Liver (tissue), 3 donors: ENCODE measurements around the gene SLC2A4RG.

Source experiments
- CTCF ChIP-seq: fragments of 150-350 bp; IDR thresholded peaks from 2 replicates; pipeline ENCODE4 v1.5.1; 2017; ENCODE audit warnings: improper control_type of control experiment, low read depth, low read length; ENCODE audit not compliant: missing input control
- EGR1 ChIP-seq, 2 donors: IDR thresholded peaks; 2 replicates each; pipeline ENCODE4 v1.6.1; 2016 to 2018; ENCODE audit warnings: antibody characterized with exemption in 2 of 2, low read depth in 2 of 2
- FOXA1 ChIP-seq: IDR thresholded peaks from 2 replicates; pipeline ENCODE4 v1.6.1; 2016; ENCODE audit warnings: antibody characterized with exemption
- GABPA ChIP-seq, 2 donors: IDR thresholded peaks in 1 of 2; conservative IDR thresholded peaks in 1 of 2; 2 replicates each; pipeline ENCODE4 v1.6.1; 2016; ENCODE audit warnings: antibody characterized with exemption in 2 of 2, mild to moderate bottlenecking in 1 of 2, moderate library complexity in 1 of 2
- RAD21 ChIP-seq, 2 donors: IDR thresholded peaks; 2 replicates each; pipeline ENCODE4 v1.6.1; 2016; ENCODE audit warnings: antibody characterized with exemption in 2 of 2, mild to moderate bottlenecking in 2 of 2
- REST ChIP-seq: IDR thresholded peaks from 2 replicates; pipeline ENCODE4 v1.6.1; 2016; ENCODE audit warnings: antibody characterized with exemption, mild to moderate bottlenecking
- RXRA ChIP-seq, 2 donors: IDR thresholded peaks; 2 replicates each; pipeline ENCODE4 v1.6.1; 2017 to 2018; ENCODE audit warnings: antibody characterized with exemption in 2 of 2, mild to moderate bottlenecking in 1 of 2
- TAF1 ChIP-seq: conservative IDR thresholded peaks from 2 replicates; pipeline ENCODE4 v1.6.1; 2016; ENCODE audit warnings: antibody characterized with exemption, mild to moderate bottlenecking
- TF ChIP-seq, protein P1 (sequence below): IDR thresholded peaks from 2 replicates; pipeline ENCODE4 v1.6.1; 2016; ENCODE audit warnings: antibody characterized with exemption
- TF ChIP-seq, protein P2 (sequence below): IDR thresholded peaks from 2 replicates; pipeline ENCODE4 v1.6.1; 2016; ENCODE audit warnings: antibody characterized with exemption
- donor health status: healthy.
- donor health status: healthy.

DNA sequence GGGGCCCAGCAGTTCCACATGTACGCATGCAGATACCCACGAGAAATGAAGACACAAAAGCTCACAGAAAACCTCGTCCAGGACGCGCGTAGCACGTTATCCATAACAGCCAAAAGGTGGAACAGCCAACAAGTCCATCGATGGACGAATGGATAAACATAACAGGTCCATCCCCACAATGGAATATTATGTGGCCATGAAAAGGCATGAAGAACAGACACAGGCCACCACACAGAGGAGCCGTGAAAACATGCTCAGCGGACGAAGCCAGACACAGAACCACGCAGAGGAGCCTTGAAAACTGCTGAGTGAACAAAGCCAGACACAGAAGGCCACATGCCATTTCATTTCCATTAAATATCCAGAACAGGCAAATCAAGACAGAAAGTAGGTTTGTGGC, 38.0 kb downstream of the SLC2A4RG start:
- no peak for TF ChIP-seq CTCF
- no peak for TF ChIP-seq EGR1 (IDR thresholded peaks at IDR 0.05; ENCODE audit: low read depth in 2 of 2)
- TF ChIP-seq, protein P1, sequence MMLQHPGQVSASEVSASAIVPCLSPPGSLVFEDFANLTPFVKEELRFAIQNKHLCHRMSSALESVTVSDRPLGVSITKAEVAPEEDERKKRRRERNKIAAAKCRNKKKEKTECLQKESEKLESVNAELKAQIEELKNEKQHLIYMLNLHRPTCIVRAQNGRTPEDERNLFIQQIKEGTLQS: no peak
- no peak for TF ChIP-seq FOXA1
- no peak for TF ChIP-seq REST
- TF ChIP-seq, protein P2, sequence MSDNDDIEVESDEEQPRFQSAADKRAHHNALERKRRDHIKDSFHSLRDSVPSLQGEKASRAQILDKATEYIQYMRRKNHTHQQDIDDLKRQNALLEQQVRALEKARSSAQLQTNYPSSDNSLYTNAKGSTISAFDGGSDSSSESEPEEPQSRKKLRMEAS: no peak
- no peak for TF ChIP-seq TAF1
- TF ChIP-seq GABPA (IDR thresholded peaks at IDR 0.05 in 1 of 2, conservative IDR thresholded peaks at IDR 0.05 in 1 of 2): no peak
- TF ChIP-seq RAD21 (IDR thresholded peaks at IDR 0.05): no peak
- no peak for TF ChIP-seq RXRA (IDR thresholded peaks at IDR 0.05)
